Uterus (tissue), 4 donors: Measurements from ENCODE around the gene JMJD6. TPM values are rescaled to one million over a fixed set of nuclear protein-coding genes. Genes with fewer than 3 reads are reported as not detected.

ENCODE experiments used
- DNase-seq, 2 donors: peaks; one replicate each; pipeline ENCODE4 v3.0.0-alpha.2; 2019 to 2020
- H3K27ac ChIP-seq, 2 donors: fragments of 200-600 bp; sonication (generic); 1 replicate in 1 of 2; 2 replicates in 1 of 2; pipeline ENCODE4 v1.5.1; 2016 to 2018
- H3K27me3 ChIP-seq, 2 donors: fragments of 200-600 bp; sonication (generic); one replicate each; pipeline ENCODE4 v1.5.1; 2018 to 2019; ENCODE audit warnings: control low read depth in 1 of 2
- H3K36me3 ChIP-seq, 2 donors: fragments of 200-600 bp; sonication (generic); one replicate each; pipeline ENCODE4 v1.5.1; 2019; ENCODE audit warnings: control low read depth in 1 of 2
- H3K4me1 ChIP-seq, 2 donors: fragments of 200-600 bp; sonication (generic); one replicate each; pipeline ENCODE4 v1.5.1; 2018 to 2019; ENCODE audit warnings: control low read depth in 1 of 2
- H3K4me3 ChIP-seq, 2 donors: fragments of 200-600 bp; sonication (generic); 1 replicate in 1 of 2; 2 replicates in 1 of 2; pipeline ENCODE4 v1.5.1; 2018 to 2019; ENCODE audit warnings: mild to moderate bottlenecking in 1 of 2
- H3K9me3 ChIP-seq, 2 donors: fragments of 200-600 bp; sonication (generic); one replicate each; pipeline ENCODE4 v1.5.1; 2019; ENCODE audit warnings: control low read depth in 1 of 2
- POLR2A ChIP-seq, 2 donors: fragments of 450-650 bp; IDR thresholded peaks; one replicate each; pipeline ENCODE4 v1.6.1; 2016; ENCODE audit warnings: antibody characterized with exemption in 2 of 2, mild to moderate bottlenecking in 1 of 2, moderate library complexity in 1 of 2
- intact Hi-C: fragments of 100-400 bp; cut with DNase I; formaldehyde crosslinking; loops from one replicate; pipeline ENCODE4 v1.15.1; 2023; ENCODE audit warnings: low total_unique reads
- total RNA-seq, 4 donors: library from RNA; depleted of rRNA in 3 of 4; stranded (reverse); fragments of >200 nt in 3 of 4; gene quantifications; one replicate each; pipeline versions ENCODE4 v1.1.0 to v1.2.4, GENCODE V29; 2014 to 2023
- TF ChIP-seq, protein P1 (sequence below), 4 experiments: fragments of 200-600 bp in 2 of 4; fragments of 450-650 bp in 2 of 4; sonication (generic) in 2 of 4; IDR thresholded peaks; one replicate each; pipeline ENCODE4 v1.5.1; 2016 to 2019; ENCODE audit warnings: antibody characterized with exemption in 4 of 4, mild to moderate bottlenecking in 2 of 4, moderate library complexity in 1 of 4
- donor health status: DM: yes; HTN: yes; CAD: no.

The JMJD6 gene
- total RNA-seq, 4 donors from 2014 or later: 5.9 to 40.8 (median 21.2) TPM

DNA sequence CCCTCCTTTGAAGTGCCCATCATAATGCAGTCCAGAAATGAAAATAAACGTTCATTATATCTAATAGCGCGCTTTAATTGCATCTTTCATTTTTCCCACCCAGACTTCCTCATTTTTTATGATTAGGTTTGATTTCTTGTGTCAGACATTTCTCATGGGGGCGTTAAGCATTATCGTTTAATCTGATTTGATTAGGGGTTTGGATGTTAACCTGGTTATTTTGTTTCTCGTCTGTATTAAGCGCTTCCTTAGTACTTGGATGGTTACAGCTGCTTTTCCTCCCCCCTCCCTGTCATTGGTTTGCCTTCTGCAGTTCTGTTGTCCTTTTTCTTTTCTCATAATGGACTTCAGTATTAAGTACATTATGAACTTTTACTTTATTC is 12.1 kb upstream of the JMJD6 start:
- Histone ChIP-seq H3K4me1 (peaks cover 14% of the 10 kb centered on the region in 2 donors), H3K36me3 (no peaks in the 10 kb centered on the region), H3K9me3 (no peaks in the 10 kb centered on the region), H3K27ac (peak overlapping the region; percentile 100), H3K4me3 (peak overlapping the region; percentile 96 to 97), H3K27me3 (no peaks in the 10 kb centered on the region)
- DNase-seq: no peak
- intact Hi-C loops: no loop called here
- TF ChIP-seq, protein P1, sequence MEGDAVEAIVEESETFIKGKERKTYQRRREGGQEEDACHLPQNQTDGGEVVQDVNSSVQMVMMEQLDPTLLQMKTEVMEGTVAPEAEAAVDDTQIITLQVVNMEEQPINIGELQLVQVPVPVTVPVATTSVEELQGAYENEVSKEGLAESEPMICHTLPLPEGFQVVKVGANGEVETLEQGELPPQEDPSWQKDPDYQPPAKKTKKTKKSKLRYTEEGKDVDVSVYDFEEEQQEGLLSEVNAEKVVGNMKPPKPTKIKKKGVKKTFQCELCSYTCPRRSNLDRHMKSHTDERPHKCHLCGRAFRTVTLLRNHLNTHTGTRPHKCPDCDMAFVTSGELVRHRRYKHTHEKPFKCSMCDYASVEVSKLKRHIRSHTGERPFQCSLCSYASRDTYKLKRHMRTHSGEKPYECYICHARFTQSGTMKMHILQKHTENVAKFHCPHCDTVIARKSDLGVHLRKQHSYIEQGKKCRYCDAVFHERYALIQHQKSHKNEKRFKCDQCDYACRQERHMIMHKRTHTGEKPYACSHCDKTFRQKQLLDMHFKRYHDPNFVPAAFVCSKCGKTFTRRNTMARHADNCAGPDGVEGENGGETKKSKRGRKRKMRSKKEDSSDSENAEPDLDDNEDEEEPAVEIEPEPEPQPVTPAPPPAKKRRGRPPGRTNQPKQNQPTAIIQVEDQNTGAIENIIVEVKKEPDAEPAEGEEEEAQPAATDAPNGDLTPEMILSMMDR (IDR thresholded peaks at IDR 0.05): no peak
- no peak for TF ChIP-seq POLR2A (IDR thresholded peaks at IDR 0.05)

- H3K27me3 ChIP-seq: no peaks in the 10 kb centered on the region
- peak within 1 kb of the TSS; percentile 100 for H3K27ac ChIP-seq
- peak; percentile 49 to 50 for TF ChIP-seq POLR2A (IDR thresholded peaks at IDR 0.05)
- TF ChIP-seq, protein P1 (IDR thresholded peaks at IDR 0.05): peak in 1 of 4 experiments; percentile 12
- H3K4me3 ChIP-seq: peak within 1 kb of the TSS; percentile 96 to 97
- no peaks in the 10 kb centered on the region for H3K9me3 ChIP-seq
- intact Hi-C loops: no loop called here
- peak; percentile 89 to 94 for DNase-seq
- H3K4me1 ChIP-seq: peaks cover 14% of the 10 kb centered on the region in 2 donors
- H3K36me3 ChIP-seq: no peaks in the 10 kb centered on the region
These were observed 11.5 kb upstream of the JMJD6 start, which contains the start of gene MFSD11 for GRCh38 chr17:76737676-76738467. Gene MFSD11 (plus strand): TSS chr17:76738119. CDS start chr17:76738353, 234 bp downstream.

GRCh38 chr17:76737082-76737675 is 10.8 kb upstream of the JMJD6 start, which contains the start of gene SRSF2:
Gene SRSF2 (minus strand): TSS chr17:76737331. CDS start chr17:76737160, 171 bp downstream.
- no peaks in the 10 kb centered on the region for H3K36me3 ChIP-seq
- TF ChIP-seq, protein P1 (IDR thresholded peaks at IDR 0.05): peak in 2 of 4 experiments; percentile 15 to 21
- TF ChIP-seq POLR2A (IDR thresholded peaks at IDR 0.05): peak; percentile 100
- no peaks in the 10 kb centered on the region for H3K9me3 ChIP-seq
- H3K4me1 ChIP-seq: peaks cover 14% of the 10 kb centered on the region in 2 donors
- DNase-seq: peak; percentile 98 to 99
- H3K27me3 ChIP-seq: no peaks in the 10 kb centered on the region
- H3K4me3 ChIP-seq: peak within 1 kb of the TSS; percentile 96 to 97
- peak within 1 kb of the TSS; percentile 100 for H3K27ac ChIP-seq
- intact Hi-C loops: no loop called here

- Histone ChIP-seq H3K36me3 (no peaks in the 10 kb centered on the region), H3K27me3 (no peaks in the 10 kb centered on the region), H3K4me3 (peak overlapping the region; percentile 96 to 97), H3K27ac (peak overlapping the region; percentile 100), H3K9me3 (no peaks in the 10 kb centered on the region), H3K4me1 (peaks cover 14% of the 10 kb centered on the region in 2 donors)
- intact Hi-C loops: no loop called here
- peak; percentile 66 to 79 for DNase-seq
- TF ChIP-seq, protein P1 (IDR thresholded peaks at IDR 0.05): peak in 3 of 4 experiments; percentile 22 to 41 (median 30)
- TF ChIP-seq POLR2A (IDR thresholded peaks at IDR 0.05): peak; percentile 60 to 62
These were observed 10.1 kb upstream of the JMJD6 start for GRCh38 chr17:76736349-76737081.
